MCF 10A (cell line): ENCODE measurements around the gene NFKBIA. TPM values are rescaled to one million over a fixed set of nuclear protein-coding genes. Genes with fewer than 3 reads are reported as not detected.

Experiments used
- BruUV-seq: library from RNA; stranded (reverse); fragments of 400-500 nt; replicated peaks from 2 replicates; lab custom pipeline; 2021; lab: Mats Ljungman, UMichigan
- CTCF ChIA-PET: fragments of 300-600 bp; sonication (Branson Sonifier 250); formaldehyde crosslinking; extraction: SDS; loops from one replicate; lab custom pipeline; 2021; ENCODE audit warnings: antibody characterized with exemption, inconsistent platforms; lab: Yijun Ruan, JAX
- POLR2A ChIA-PET: fragments of 300-600, 350-650 bp; sonication (Branson Sonifier 250); formaldehyde crosslinking; extraction: SDS; loops from one replicate; lab custom pipeline; 2020; ENCODE audit warnings: antibody characterized with exemption, inconsistent platforms; lab: Yijun Ruan, JAX
- DNase-seq: peaks from one replicate; pipeline ENCODE4 v3.0.0-alpha.2; 2018; ENCODE audit not compliant: unreplicated experiment
- H3K27ac Mint-ChIP-seq: one replicate; pipeline ENCODE4 v1.8.0; 2022; ENCODE audit warnings: mild to moderate bottlenecking, low read depth, mixed read lengths; ENCODE audit not compliant: unreplicated experiment
- H3K27me3 Mint-ChIP-seq: one replicate; pipeline ENCODE4 v1.8.0; 2022; ENCODE audit warnings: mixed read lengths; ENCODE audit not compliant: insufficient read depth, unreplicated experiment
- H3K36me3 Mint-ChIP-seq: one replicate; pipeline ENCODE4 v1.8.0; 2022; ENCODE audit warnings: mild to moderate bottlenecking, moderate library complexity, mixed read lengths; ENCODE audit not compliant: insufficient read depth, unreplicated experiment
- H3K4me1 Mint-ChIP-seq: one replicate; pipeline ENCODE4 v1.8.0; 2022; ENCODE audit warnings: mixed read lengths; ENCODE audit not compliant: insufficient read depth, unreplicated experiment
- H3K4me3 Mint-ChIP-seq: one replicate; pipeline ENCODE4 v1.8.0; 2022; ENCODE audit warnings: mild to moderate bottlenecking, moderate library complexity, mixed read lengths; ENCODE audit not compliant: unreplicated experiment
- H3K9me3 Mint-ChIP-seq: one replicate; pipeline ENCODE4 v1.8.0; 2022; ENCODE audit warnings: mixed read lengths; ENCODE audit not compliant: unreplicated experiment
- CTCF ChIP-seq: fragments of 200-600 bp; IDR thresholded peaks from one replicate; pipeline ENCODE4 v1.8.0; 2022; ENCODE audit warnings: antibody characterized with exemption, mild to moderate bottlenecking; ENCODE audit not compliant: unreplicated experiment
- intact Hi-C: fragments of 100-400 bp; cut with micrococcal nuclease; formaldehyde crosslinking; loops from 2 replicates; pipeline ENCODE4 v1.14.1; 2022
- total RNA-seq: library from RNA; stranded (reverse); gene quantifications from 2 replicates; pipeline ENCODE4 v1.2.3, GENCODE V29; 2022

The NFKBIA gene
- total RNA-seq, 1 experiment from 2014 or later, result 112 TPM

- Mint-ChIP-seq H3K27ac (no peak overlapping the region), H3K4me3 (no peak overlapping the region), H3K9me3 (no peaks in the 10 kb centered on the region), H3K4me1 (peaks cover 11% of the 10 kb centered on the region), H3K36me3 (no peaks in the 10 kb centered on the region), H3K27me3 (no peaks in the 10 kb centered on the region)
- ChIA-PET POLR2A (interaction anchor here (0.9 to 2.7 kb wide), 4 partner anchors 10 to 53 kb away, joined by 3 to 10 read pairs (median 4); partner anchors contain the start of gene NFKBIA), CTCF (interaction anchor here (0.5 to 1.4 kb wide), 3 partner anchors 15 to 371 kb away, joined by 3 to 4 read pairs (median 3); no protein-coding TSS in a partner anchor)
- intact Hi-C loops, result no loop called here
- BruUV-seq, result no TSS peak
- DNase-seq, result no peak
- no peak for TF ChIP-seq CTCF
Measured at GRCh38 chr14:35351897-35352273, 52.7 kb downstream of the NFKBIA start.

Other genes starting within 250 kb of the NFKBIA start
- 260 and 322 TPM in 2 replicates for gene PSMA6, start 112.4 kb downstream of the NFKBIA start, total RNA-seq
- gene INSM2, start 129.4 kb upstream of the NFKBIA start, total RNA-seq, result 0.09 and 0.10 TPM in 2 replicates